B cell (primary cell): Measurements from ENCODE around the gene IL17RA. TPM values are rescaled to one million over a fixed set of nuclear protein-coding genes. Genes with fewer than 3 reads are reported as not detected.

Experiments used
- ATAC-seq: fragments of 200-7000 bp; cut with Tn5 transposase; one replicate; pipeline ENCODE4 v1.10.0; 2021; ENCODE audit warnings: low read depth, mild to moderate bottlenecking, moderate number of reproducible peaks, moderate library complexity
- CTCF ChIA-PET: fragments of 350-600 bp; sonication (Branson Sonifier 250); formaldehyde crosslinking; loops from one replicate; lab custom pipeline; 2021; ENCODE audit warnings: antibody characterized with exemption, inconsistent platforms; lab: Charles Lee
- POLR2A ChIA-PET: fragments of 350-600 bp; sonication (Branson Sonifier 250); formaldehyde crosslinking; loops from one replicate; lab custom pipeline; 2021; ENCODE audit warnings: antibody characterized with exemption; lab: Charles Lee
- DNase-seq: peaks from one replicate; pipeline ENCODE4 v3.0.0; 2013
- H2AFZ ChIP-seq: 2 replicates; pipeline ENCODE4 v1.6.1; 2012; ENCODE audit warnings: mild to moderate bottlenecking, low read depth, low read length; ENCODE audit not compliant: insufficient read depth, poor library complexity, severe bottlenecking
- H3K27ac ChIP-seq, 2 donors: 1 replicate in 1 of 2; 2 replicates in 1 of 2; pipeline ENCODE4 v1.5.1; 2012 to 2013; ENCODE audit warnings: low read length in 2 of 2, mild to moderate bottlenecking in 2 of 2, moderate library complexity in 1 of 2
- H3K27me3 ChIP-seq, 4 experiments: fragments of 200-600 bp in 1 of 4; sonication (generic) in 1 of 4; replicated peaks in 1 of 4; 1 replicate in 2 of 4; 2 replicates in 2 of 4; pipeline versions ENCODE4 v1.6.1 to v1.7.0; 2013 to 2016; ENCODE audit warnings: low read length in 3 of 4, mild to moderate bottlenecking in 2 of 4, mixed read lengths in 1 of 4, moderate library complexity in 1 of 4; ENCODE audit not compliant: insufficient read depth in 4 of 4, control insufficient read depth in 3 of 4; ENCODE audit errors: control extremely low read depth in 1 of 4
- H3K36me3 ChIP-seq, 2 experiments: replicated peaks in 1 of 2; 1 replicate in 1 of 2; 2 replicates in 1 of 2; pipeline versions ENCODE4 v1.6.1 to v1.7.1; 2013; ENCODE audit warnings: low read length in 1 of 2; ENCODE audit not compliant: insufficient read depth in 2 of 2, control insufficient read depth in 1 of 2; ENCODE audit errors: control extremely low read depth in 1 of 2, extremely low read depth in 1 of 2
- H3K4me1 ChIP-seq, 2 donors: fragments of 200-600 bp in 1 of 2; sonication (generic) in 1 of 2; 1 replicate in 1 of 2; 2 replicates in 1 of 2; pipeline versions ENCODE4 v1.5.1 to v1.6.1; 2013 to 2017; ENCODE audit warnings: low read length in 2 of 2; ENCODE audit not compliant: control insufficient read depth in 2 of 2, insufficient read depth in 2 of 2
- H3K4me2 ChIP-seq: replicated peaks from 2 replicates; pipeline ENCODE3; 2012; ENCODE audit warnings: mild to moderate bottlenecking, low read depth, low read length; ENCODE audit not compliant: poor library complexity, severe bottlenecking
- H3K4me3 ChIP-seq, 5 experiments: fragments of 200-600 bp in 1 of 5; sonication (generic) in 1 of 5; 1 replicate in 3 of 5; 2 replicates in 2 of 5; pipeline versions ENCODE4 v1.5.1 to v1.7.0; 2011 to 2016; ENCODE audit warnings: low read length in 4 of 5, mild to moderate bottlenecking in 4 of 5, low read depth in 2 of 5, control low read depth in 1 of 5, moderate library complexity in 1 of 5; ENCODE audit not compliant: insufficient read depth in 1 of 5; ENCODE audit errors: control extremely low read depth in 1 of 5, extremely low read depth in 1 of 5
- H3K79me2 ChIP-seq: fragments of 200-600 bp; sonication (generic); one replicate; pipeline ENCODE4 v1.6.0; 2016; ENCODE audit warnings: low read length; ENCODE audit not compliant: control insufficient read depth, insufficient read depth
- H3K9ac ChIP-seq: fragments of 200-600 bp; sonication (generic); 2 replicates; pipeline ENCODE4 v1.6.1; 2017; ENCODE audit warnings: mild to moderate bottlenecking, low read length, moderate library complexity
- H3K9me3 ChIP-seq, 3 donors: one replicate each; pipeline versions ENCODE4 v1.6.1 to v1.7.1; 2013; ENCODE audit warnings: low read length in 2 of 3; ENCODE audit not compliant: control insufficient read depth in 2 of 3, insufficient read depth in 1 of 3; ENCODE audit errors: control extremely low read depth in 1 of 3
- H4K20me1 ChIP-seq: 2 replicates; pipeline ENCODE4 v1.6.0; 2012; ENCODE audit warnings: mild to moderate bottlenecking, low read length; ENCODE audit not compliant: insufficient read depth, control insufficient read depth, poor library complexity, severe bottlenecking
- H3K27ac Mint-ChIP-seq: one replicate; pipeline ENCODE4 v1.8.0; 2021; ENCODE audit warnings: mixed read lengths
- H3K27me3 Mint-ChIP-seq: one replicate; pipeline ENCODE4 v1.8.0; 2021; ENCODE audit warnings: mixed read lengths
- H3K4me1 Mint-ChIP-seq: one replicate; pipeline ENCODE4 v1.8.0; 2021; ENCODE audit warnings: mixed read lengths
- H3K4me3 Mint-ChIP-seq: one replicate; pipeline ENCODE4 v1.8.0; 2021; ENCODE audit warnings: mixed read lengths
- H3K9me3 Mint-ChIP-seq: one replicate; pipeline ENCODE4 v1.8.0; 2022; ENCODE audit warnings: mixed read lengths; ENCODE audit not compliant: insufficient read depth
- CTCF ChIP-seq: fragments of 200-600 bp; IDR thresholded peaks from one replicate; pipeline ENCODE4 v1.8.0; 2022; ENCODE audit warnings: antibody characterized with exemption, mild to moderate bottlenecking
- EZH2 ChIP-seq: IDR thresholded peaks from 2 replicates; pipeline ENCODE4 v1.6.1; 2012; ENCODE audit warnings: borderline replicate concordance, low read depth, mild to moderate bottlenecking, moderate library complexity, low read length; ENCODE audit not compliant: insufficient read depth, poor library complexity, severe bottlenecking
- WGBS: methylation state at CpG from one replicate; pipeline ENCODE4 v1.1.5; 2013; ENCODE audit warnings: missing lambda C conversion rate; ENCODE audit not compliant: insufficient coverage; 5-methylcytosine and 5-hydroxymethylcytosine counted together
- intact Hi-C: fragments of 100-400 bp; cut with micrococcal nuclease; formaldehyde crosslinking; loops from one replicate; pipeline ENCODE4 v1.10.0; 2022
- polyA plus RNA-seq: library from polyadenylated mRNA; depleted of rRNA; stranded (reverse); fragments of >200 nt; gene quantifications from 2 replicates; pipeline ENCODE4 v1.2.3, GENCODE V29; 2012
- total RNA-seq, 2 donors: library from RNA; stranded (reverse); fragments of 120-200 nt in 1 of 2; gene quantifications; 1 replicate in 1 of 2; 2 replicates in 1 of 2; pipeline versions ENCODE4 v1.2.3 to v1.2.4, GENCODE V29; 2013 to 2022

IL17RA gene
- total and polyA plus RNA-seq, 2 donors (not counting 1 experiment from before 2014, with no cell fraction given) = 8.1 to 24.6 TPM

- Histone ChIP-seq H3K36me3 (peaks cover 1 to 73% of the 10 kb centered on the region in 2 experiments), H3K27me3 (no peaks in the 10 kb centered on the region), H2AFZ (no peak overlapping the region), H3K9ac (no peak overlapping the region), H3K4me3 (peak overlapping the region in 1 of 5 experiments; percentile 44), H3K9me3 (no peaks in the 10 kb centered on the region), H3K27ac (no peak overlapping the region), H3K4me1 (peaks cover 0 to 11% of the 10 kb centered on the region in 2 donors), H4K20me1 (peaks cover 4% of the 10 kb centered on the region), H3K79me2 (no peaks in the 10 kb centered on the region), H3K4me2 (peak overlapping the region; percentile 42)
- POLR2A ChIA-PET = no interaction called here
- WGBS = 86% methylated on average over 7 of the region's 12 CpGs
- Mint-ChIP-seq H3K4me3 (no peak overlapping the region), H3K27ac (no peak overlapping the region), H3K9me3 (no peaks in the 10 kb centered on the region), H3K27me3 (no peaks in the 10 kb centered on the region), H3K4me1 (peaks cover 6% of the 10 kb centered on the region)
- intact Hi-C loops = no loop called here
- no peak for ATAC-seq
- no peak for TF ChIP-seq EZH2
- TF ChIP-seq CTCF = no peak
- CTCF ChIA-PET = interaction anchor here (1.8 kb wide), 1 partner anchor 396 kb away, joined by 6 read pairs; no protein-coding TSS in a partner anchor
- DNase-seq = no peak
Observed at GRCh38 chr22:17106161-17106784, 21.5 kb downstream of the IL17RA start.

- Mint-ChIP-seq H3K27ac (no peak overlapping the region), H3K4me1 (peaks cover 6% of the 10 kb centered on the region), H3K27me3 (no peaks in the 10 kb centered on the region), H3K4me3 (no peak overlapping the region), H3K9me3 (no peaks in the 10 kb centered on the region)
- Histone ChIP-seq H2AFZ (no peak overlapping the region), H3K4me2 (peak overlapping the region; percentile 42), H3K9me3 (no peaks in the 10 kb centered on the region), H3K4me3 (peak overlapping the region in 1 of 5 experiments; percentile 44), H3K27ac (no peak overlapping the region), H3K27me3 (no peaks in the 10 kb centered on the region), H3K36me3 (peaks cover 1 to 66% of the 10 kb centered on the region in 2 experiments), H3K4me1 (peaks cover 0 to 11% of the 10 kb centered on the region in 2 donors), H4K20me1 (no peaks in the 10 kb centered on the region), H3K9ac (no peak overlapping the region), H3K79me2 (no peaks in the 10 kb centered on the region)
- WGBS = 25% methylated on average over 13 of the region's 15 CpGs
- DNase-seq (no peak), ATAC-seq (no peak)
- ChIA-PET CTCF (interaction anchor here (1.8 kb wide), 1 partner anchor 395 kb away, joined by 6 read pairs; no protein-coding TSS in a partner anchor), POLR2A (no interaction called here)
- intact Hi-C loops = no loop called here
- TF ChIP-seq CTCF = no peak
- TF ChIP-seq EZH2 = no peak
Observed at GRCh38 chr22:17106785-17107546, 22.2 kb downstream of the IL17RA start.
